Activated naive CD4-positive, alpha-beta T cell treated with anti-CD3 and anti-CD28 coated beads, Interleukin-2, amount 50 U/mL, for 72 hours (primary cell): ENCODE data around the gene PTPRT. TPM values are rescaled to one million over a fixed set of nuclear protein-coding genes. Genes with fewer than 3 reads are reported as not detected.
A peak's percentile ranks its signal among the peaks of the same experiment; 100 is the strongest.

ENCODE experiments used
- ATAC-seq, 2 donors: fragments of 150-1000 bp; cut with Tn5 transposase; 2 replicates each; pipeline ENCODE4 v1.10.0; 2021; ENCODE audit warnings: mild to moderate bottlenecking in 2 of 2, moderate library complexity in 2 of 2
- DNase-seq, 2 donors: peaks; one replicate each; pipeline ENCODE4 v3.0.0; 2021 to 2022; ENCODE audit warnings: low spot score in 2 of 2
- H3K27ac Mint-ChIP-seq, 2 donors: one replicate each; pipeline ENCODE4 v1.8.0; 2022; ENCODE audit warnings: mild to moderate bottlenecking in 2 of 2, mixed read lengths in 2 of 2
- H3K36me3 Mint-ChIP-seq, 2 donors: one replicate each; pipeline ENCODE4 v1.8.0; 2022; ENCODE audit warnings: mixed read lengths in 2 of 2
- H3K9me3 Mint-ChIP-seq, 2 donors: one replicate each; pipeline ENCODE4 v1.8.0; 2022; ENCODE audit warnings: mixed read lengths in 2 of 2
- total RNA-seq, 2 donors: library from RNA; stranded (reverse); gene quantifications; one replicate each; pipeline ENCODE4 v1.2.3, GENCODE V29; 2022

PTPRT gene
- total RNA-seq, 2 donors from 2014 or later: not detected

DNA sequence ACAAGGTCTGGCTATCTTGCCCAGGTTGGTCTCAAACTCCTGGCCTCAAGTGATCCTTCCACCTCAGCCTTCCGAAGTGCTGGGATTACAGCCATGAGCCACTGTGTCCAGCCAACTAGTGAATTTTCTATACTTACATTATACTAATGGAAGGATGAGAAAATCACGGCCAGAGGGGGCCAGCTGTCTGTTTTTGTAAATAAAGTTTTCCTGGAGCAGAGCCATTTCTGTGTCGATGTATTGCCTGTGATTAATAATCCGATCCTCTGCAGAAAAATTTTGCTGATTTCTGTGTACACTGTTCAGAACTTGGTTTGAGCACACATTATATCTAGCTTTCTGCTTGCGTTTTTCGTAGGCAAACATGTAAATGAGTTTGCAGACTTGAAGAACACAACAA is 28.8 kb downstream of the PTPRT start:
- DNase-seq (no peak), ATAC-seq (no peak)
- Mint-ChIP-seq H3K36me3 (no peaks in the 10 kb centered on the region), H3K9me3 (peaks cover 4 to 8% of the 10 kb centered on the region in 2 donors), H3K27ac (no peak overlapping the region)

- H3K27ac Mint-ChIP-seq: peak overlapping the region in 1 of 2 donors; percentile 11
- no peaks in the 10 kb centered on the region for H3K36me3 Mint-ChIP-seq
- DNase-seq: no peak
- no peak for ATAC-seq
- H3K9me3 Mint-ChIP-seq: peaks cover 4 to 8% of the 10 kb centered on the region in 2 donors
These were observed 29.7 kb downstream of the PTPRT start for GRCh38 chr20:43159994-43160393.

DNA sequence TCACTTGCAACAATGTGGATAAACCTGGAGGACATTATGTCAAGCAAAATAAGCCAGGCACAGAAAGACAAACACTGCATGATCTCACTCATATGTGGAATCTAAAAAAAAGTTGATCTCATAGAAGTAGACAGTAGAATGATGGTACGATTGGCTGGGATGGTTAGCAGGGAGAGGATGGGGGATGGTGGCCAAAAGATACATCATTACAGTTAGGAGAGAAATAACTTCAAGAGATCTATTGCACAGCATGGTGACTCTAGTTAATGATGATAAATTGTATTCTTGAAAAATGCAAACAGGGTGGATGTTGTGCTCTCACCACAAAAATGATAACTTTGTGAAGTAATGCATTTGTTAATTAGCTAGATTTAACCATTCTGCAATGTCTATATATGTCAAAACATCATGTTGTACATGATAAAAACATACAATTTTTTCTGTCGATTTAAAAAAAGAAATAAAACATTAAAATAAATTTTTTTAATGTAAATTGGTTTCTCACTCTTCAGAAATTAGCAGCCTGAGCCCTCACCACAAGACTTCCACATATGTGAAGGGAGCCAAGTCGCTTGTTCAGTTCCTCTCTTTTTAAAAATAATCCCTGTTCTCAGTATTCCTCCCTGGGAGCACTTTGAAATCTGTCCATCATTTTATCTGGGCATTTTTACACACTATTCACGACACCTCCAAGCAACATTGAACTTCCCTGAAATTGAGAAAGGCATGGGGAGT is 34.2 kb downstream of the PTPRT start:
- Mint-ChIP-seq H3K36me3 (no peaks in the 10 kb centered on the region), H3K27ac (no peak overlapping the region), H3K9me3 (peaks cover 4 to 8% of the 10 kb centered on the region in 2 donors)
- DNase-seq (no peak), ATAC-seq (no peak)

- H3K27ac Mint-ChIP-seq: no peak overlapping the region
- no peak for DNase-seq
These were observed 37.8 kb downstream of the PTPRT start for GRCh38 chr20:43151901-43152300.

GRCh38 chr20:43151256-43151655 is 38.5 kb downstream of the PTPRT start:
- no peak for DNase-seq
- H3K9me3 Mint-ChIP-seq: peaks cover 0 to 13% of the 10 kb centered on the region in 2 donors
- no peak overlapping the region for H3K27ac Mint-ChIP-seq
- no peak for ATAC-seq
- no peaks in the 10 kb centered on the region for H3K36me3 Mint-ChIP-seq

More at GRCh38 chr20:43151901-43152300, 37.8 kb downstream of the PTPRT start:
- no peaks in the 10 kb centered on the region for H3K36me3 Mint-ChIP-seq
- ATAC-seq: no peak
- peaks cover 0 to 13% of the 10 kb centered on the region in 2 donors for H3K9me3 Mint-ChIP-seq

GRCh38 chr20:43140726-43141125 is 49.0 kb downstream of the PTPRT start:
- no peak for DNase-seq
- Mint-ChIP-seq H3K9me3 (peaks cover 0 to 6% of the 10 kb centered on the region in 2 donors), H3K27ac (no peak overlapping the region), H3K36me3 (no peaks in the 10 kb centered on the region)
- no peak for ATAC-seq

DNA sequence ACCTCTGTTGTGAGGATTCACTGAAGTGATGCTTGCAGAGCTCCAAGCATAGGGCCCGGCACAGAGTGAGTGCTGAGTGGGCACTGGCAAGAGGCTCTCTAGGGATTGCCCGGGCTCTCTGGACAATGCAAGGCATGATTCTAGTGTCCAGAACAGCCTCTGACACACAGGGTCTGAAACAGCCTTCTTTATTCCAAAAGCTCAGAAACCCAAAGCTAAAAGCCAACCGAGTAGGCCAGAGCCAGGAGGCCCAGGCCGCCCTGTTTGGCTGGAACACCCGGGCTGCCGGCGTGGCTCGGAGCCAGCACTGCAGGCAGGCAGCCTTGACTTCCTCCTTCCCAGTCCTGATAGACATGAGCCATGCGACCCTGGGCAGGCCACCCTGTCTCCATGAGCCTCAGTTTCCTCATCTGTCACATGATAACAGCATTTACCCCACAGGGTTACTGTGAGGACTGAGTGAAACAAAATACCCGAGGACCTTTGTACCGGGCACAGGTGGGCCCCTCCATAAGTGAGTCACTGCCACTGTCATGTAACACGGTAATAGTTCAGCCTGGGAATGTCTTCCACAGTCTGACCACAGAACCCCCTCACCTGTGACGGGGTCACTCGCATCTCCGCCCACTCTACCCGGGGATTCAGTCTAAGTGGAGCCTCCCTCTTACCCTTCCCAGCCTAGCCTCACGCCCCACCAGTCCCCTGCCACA is 51.5 kb downstream of the PTPRT start:
- Mint-ChIP-seq H3K36me3 (no peaks in the 10 kb centered on the region), H3K27ac (no peak overlapping the region), H3K9me3 (no peaks in the 10 kb centered on the region)
- ATAC-seq: no peak
- DNase-seq: no peak

- H3K9me3 Mint-ChIP-seq: no peaks in the 10 kb centered on the region
- no peak for ATAC-seq
These were observed 52.5 kb downstream of the PTPRT start for GRCh38 chr20:43137160-43137559.

DNA sequence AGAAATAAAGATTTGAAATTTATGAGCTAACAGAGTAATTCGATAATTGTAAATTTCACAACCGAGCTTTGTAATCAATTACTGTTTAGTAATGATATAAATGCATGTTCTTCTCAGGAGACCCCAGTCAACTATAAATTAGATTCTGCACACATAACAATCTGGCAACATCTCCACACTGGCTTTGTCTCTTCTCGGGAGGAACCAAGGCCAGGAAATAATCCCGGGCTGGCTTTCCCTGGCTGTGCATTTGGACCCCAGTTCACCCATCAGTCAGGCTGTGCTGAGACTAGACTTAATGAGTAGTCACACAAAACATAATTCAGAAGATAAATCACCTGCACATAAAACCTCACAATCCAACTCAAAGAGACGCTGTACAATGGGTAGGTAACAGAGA is 65.5 kb downstream of the PTPRT start:
- no peaks in the 10 kb centered on the region for H3K9me3 Mint-ChIP-seq
- H3K36me3 Mint-ChIP-seq: no peaks in the 10 kb centered on the region
- no peak overlapping the region for H3K27ac Mint-ChIP-seq
- ATAC-seq (no peak), DNase-seq (no peak)

More at GRCh38 chr20:43137160-43137559, 52.5 kb downstream of the PTPRT start:
- no peak for DNase-seq
- H3K36me3 Mint-ChIP-seq: no peaks in the 10 kb centered on the region
- H3K27ac Mint-ChIP-seq: no peak overlapping the region

GRCh38 chr20:43123180-43123579 is 66.5 kb downstream of the PTPRT start:
- no peak for ATAC-seq
- no peaks in the 10 kb centered on the region for H3K9me3 Mint-ChIP-seq
- no peak for DNase-seq
- H3K36me3 Mint-ChIP-seq: no peaks in the 10 kb centered on the region
- H3K27ac Mint-ChIP-seq: no peak overlapping the region

- Mint-ChIP-seq H3K36me3 (no peaks in the 10 kb centered on the region), H3K27ac (no peak overlapping the region), H3K9me3 (no peaks in the 10 kb centered on the region)
- DNase-seq (no peak), ATAC-seq (no peak)
These were observed 70.0 kb downstream of the PTPRT start for GRCh38 chr20:43119720-43120119.

DNA sequence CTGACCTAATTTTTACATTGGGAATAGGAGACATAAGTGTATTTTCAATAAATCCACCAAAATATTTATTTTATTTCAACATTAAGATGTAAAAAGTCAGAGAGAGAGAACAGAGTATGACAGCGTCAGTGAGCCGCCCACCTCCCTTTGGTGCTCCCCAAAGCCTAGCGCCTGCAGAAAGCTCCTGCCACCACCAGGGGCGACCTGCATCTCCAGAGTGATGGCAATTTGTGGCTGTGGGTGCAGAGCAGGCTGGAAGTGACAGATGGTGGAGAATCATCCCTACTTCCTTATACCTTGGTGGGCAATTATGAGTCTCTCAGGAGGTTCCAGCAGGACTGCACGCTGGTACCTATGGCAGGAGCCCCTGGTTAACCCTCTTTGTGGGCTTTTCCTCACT is 87.3 kb downstream of the PTPRT start:
- Mint-ChIP-seq H3K36me3 (no peaks in the 10 kb centered on the region), H3K27ac (no peak overlapping the region), H3K9me3 (peaks cover 0 to 5% of the 10 kb centered on the region in 2 donors)
- DNase-seq (no peak), ATAC-seq (no peak)

DNA sequence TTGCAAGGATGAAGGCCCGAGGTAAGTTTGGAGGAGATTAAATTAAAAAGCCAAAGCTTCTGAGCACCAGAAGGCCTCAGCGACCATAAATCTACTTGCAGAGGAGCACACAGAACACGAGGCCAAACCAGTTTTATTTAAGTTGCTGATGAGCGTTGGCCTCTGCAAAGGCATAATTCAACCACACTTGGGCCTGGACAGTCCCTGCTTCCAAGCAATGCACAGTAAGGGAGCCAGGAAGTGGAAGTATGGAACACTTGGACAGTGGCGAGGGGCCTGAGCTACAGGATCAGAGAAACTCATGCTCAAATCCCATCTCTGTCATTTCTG is 92.8 kb downstream of the PTPRT start:
- Mint-ChIP-seq H3K36me3 (peaks cover 0 to 13% of the 10 kb centered on the region in 2 donors), H3K27ac (no peak overlapping the region), H3K9me3 (peaks cover 16 to 21% of the 10 kb centered on the region in 2 donors)
- DNase-seq: no peak
- no peak for ATAC-seq

GRCh38 chr20:43096126-43096930 is 93.4 kb downstream of the PTPRT start:
- ATAC-seq (no peak), DNase-seq (no peak)
- peaks cover 0 to 13% of the 10 kb centered on the region in 2 donors for H3K36me3 Mint-ChIP-seq
- no peak overlapping the region for H3K27ac Mint-ChIP-seq
- peaks cover 16 to 26% of the 10 kb centered on the region in 2 donors for H3K9me3 Mint-ChIP-seq

DNA sequence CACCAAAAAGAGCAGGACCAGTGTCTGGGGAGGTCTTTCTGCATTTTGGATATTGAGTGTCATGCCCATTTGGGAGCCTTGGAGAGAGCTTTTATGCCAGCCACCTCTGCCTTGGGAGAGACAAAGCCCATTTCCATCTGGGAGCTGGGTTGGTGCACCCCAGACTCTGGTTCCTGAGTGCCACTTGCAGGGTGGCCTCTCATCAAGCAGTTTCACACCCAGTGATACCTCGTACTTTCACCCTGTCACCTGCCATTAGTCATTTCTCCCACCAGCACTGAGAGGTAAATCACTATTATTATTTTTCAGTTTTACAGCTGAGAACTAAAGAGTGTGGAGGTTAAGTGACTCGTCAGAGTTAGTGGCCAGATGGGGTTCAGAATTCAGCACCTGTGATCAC is 94.7 kb downstream of the PTPRT start:
- no peak for ATAC-seq
- H3K27ac Mint-ChIP-seq: no peak overlapping the region
- peaks cover 0 to 13% of the 10 kb centered on the region in 2 donors for H3K36me3 Mint-ChIP-seq

GRCh38 chr20:43092386-43093088 is 97.2 kb downstream of the PTPRT start:
- DNase-seq (no peak), ATAC-seq (no peak)
- Mint-ChIP-seq H3K9me3 (peaks cover 21 to 29% of the 10 kb centered on the region in 2 donors), H3K36me3 (peaks cover 0 to 13% of the 10 kb centered on the region in 2 donors), H3K27ac (no peak overlapping the region)

More for the DNA sequence above, 94.7 kb downstream of the PTPRT start:
- DNase-seq: no peak
- H3K9me3 Mint-ChIP-seq: peaks cover 21 to 27% of the 10 kb centered on the region in 2 donors
